Transverse colon (tissue), 4 donors: ENCODE data around the gene PCDHGB1. TPM values are rescaled to one million over a fixed set of nuclear protein-coding genes. Genes with fewer than 3 reads are reported as not detected.
A peak's percentile ranks its signal among the peaks of the same experiment; 100 is the strongest.
"Not testable (repeated sequence)": the region's sequence is repeated elsewhere in the genome, so short reads cannot be mapped to it uniquely, and the experiment has no call there.

Experiments
- DNase-seq: peaks from one replicate; pipeline ENCODE4 v3.0.0-alpha.2; 2019
- H3K27ac ChIP-seq, 4 donors: fragments of 200-600 bp; sonication (generic); 2 replicates each; pipeline ENCODE4 v1.5.1; 2016 to 2018; ENCODE audit warnings: inconsistent platforms in 4 of 4
- H3K27me3 ChIP-seq: fragments of 200-600 bp; sonication (generic); 2 replicates; pipeline ENCODE4 v1.5.1; 2017; ENCODE audit warnings: inconsistent platforms
- H3K36me3 ChIP-seq, 4 donors: fragments of 200-600 bp; sonication (generic); 2 replicates each; pipeline ENCODE4 v1.5.1; 2017 to 2019; ENCODE audit warnings: inconsistent platforms in 4 of 4
- H3K4me1 ChIP-seq, 4 donors: fragments of 200-600 bp; sonication (generic); 2 replicates each; pipeline ENCODE4 v1.5.1; 2017 to 2020; ENCODE audit warnings: inconsistent platforms in 4 of 4
- H3K4me3 ChIP-seq, 4 donors: fragments of 200-600 bp; sonication (generic); 1 replicate in 1 of 4; 2 replicates in 3 of 4; pipeline versions ENCODE4 v1.5.1 to v1.6.1; 2017 to 2019; ENCODE audit warnings: inconsistent platforms in 4 of 4
- H3K9me3 ChIP-seq, 2 donors: fragments of 200-600 bp; sonication (generic); 2 replicates each; pipeline ENCODE4 v1.5.1; 2017 to 2019; ENCODE audit warnings: inconsistent platforms in 2 of 2
- EP300 ChIP-seq: sonication (generic); formaldehyde crosslinking; IDR thresholded peaks from one replicate; pipeline ENCODE4 v1.6.1; 2017; ENCODE audit warnings: antibody characterized with exemption, low read depth
- POLR2A ChIP-seq: fragments of 450-650 bp; IDR thresholded peaks from one replicate; pipeline ENCODE4 v1.6.1; 2016; ENCODE audit warnings: antibody characterized with exemption, mild to moderate bottlenecking, moderate library complexity
- POLR2AphosphoS5 ChIP-seq, 3 donors: sonication (generic); formaldehyde crosslinking; IDR thresholded peaks; one replicate each; pipeline ENCODE4 v1.6.1; 2016; ENCODE audit warnings: antibody characterized with exemption in 3 of 3
- WGBS, 2 donors: methylation state at CpG; one replicate each; pipeline ENCODE4 v1.1.5; 2018; ENCODE audit warnings: low coverage in 1 of 2; 5-methylcytosine and 5-hydroxymethylcytosine counted together
- in situ Hi-C, 4 donors: fragments of 200-750 bp; cut with MboI; loops; one replicate each; pipeline versions ENCODE4 v1.15.0 to v1.15.1; 2017; ENCODE audit warnings: low sequenced_read_pairs in 3 of 4, low pct_ligation_motif_present in 1 of 4, low pct_unique_long_range_greater_than_20kb in 1 of 4
- intact Hi-C: fragments of 100-400 bp; cut with DNase I; formaldehyde crosslinking; loops from one replicate; pipeline ENCODE4 v1.15.1; 2023; ENCODE audit warnings: low total_unique reads
- total RNA-seq, 4 donors: library from RNA; depleted of rRNA; stranded (reverse); fragments of >200 nt; gene quantifications; one replicate each; pipeline ENCODE4 v1.1.0, GENCODE V29; 2016
- TF ChIP-seq, protein P1 (sequence below), 5 experiments: fragments of 200-600 bp in 3 of 5; fragments of 450-650 bp in 2 of 5; sonication (generic) in 3 of 5; IDR thresholded peaks; 1 replicate in 2 of 5; 2 replicates in 3 of 5; pipeline ENCODE4 v1.5.1; 2016 to 2017; ENCODE audit warnings: antibody characterized with exemption in 5 of 5, inconsistent platforms in 3 of 5, mild to moderate bottlenecking in 2 of 5, moderate library complexity in 1 of 5

The PCDHGB1 gene
- total RNA-seq, 4 donors from 2014 or later = 0.96 to 10.5 (median 3.4) TPM

DNA sequence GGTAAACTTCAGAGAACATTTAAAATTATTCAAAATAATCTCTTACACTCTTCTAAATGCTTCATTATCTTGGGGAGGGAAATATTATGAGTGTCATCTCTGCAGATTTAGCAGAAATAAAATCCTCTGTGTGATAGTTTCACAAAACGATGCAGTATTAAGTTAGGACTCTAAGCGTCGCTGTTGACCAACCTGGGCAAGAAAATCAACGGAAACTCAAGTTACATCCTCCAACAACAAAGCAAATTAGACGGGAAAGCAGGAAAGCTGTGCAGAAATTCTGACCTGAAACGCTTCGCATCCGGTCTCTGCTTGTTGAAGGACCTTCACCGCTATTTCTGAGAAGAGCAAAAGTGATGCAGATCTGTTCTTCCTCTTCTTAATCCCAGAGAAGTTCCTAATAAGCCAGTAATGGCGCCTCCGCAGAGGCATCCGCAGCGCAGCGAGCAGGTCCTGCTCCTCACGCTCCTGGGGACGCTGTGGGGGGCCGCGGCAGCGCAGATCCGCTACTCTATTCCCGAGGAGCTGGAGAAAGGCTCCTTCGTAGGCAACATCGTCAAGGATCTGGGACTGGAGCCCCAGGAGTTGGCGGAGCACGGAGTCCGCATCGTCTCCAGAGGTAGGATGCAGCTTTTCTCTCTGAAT, 23.9 kb downstream of the PCDHGB1 start, which contains the start of gene PCDHGA6:
PCDHGA6 (plus strand) TSS at position 219 of the 645 bp plus-strand sequence; CDS start at position 412, 193 bp downstream.
- H3K9me3 ChIP-seq = peaks cover 19 to 95% of the 10 kb centered on the region in 2 donors
- in situ Hi-C loops = loop anchor here in 1 of 4 donors (25.0 kb wide), 1 partner anchor 189 kb away; no protein-coding TSS in a partner anchor
- no peak for TF ChIP-seq EP300
- TF ChIP-seq, protein P1, sequence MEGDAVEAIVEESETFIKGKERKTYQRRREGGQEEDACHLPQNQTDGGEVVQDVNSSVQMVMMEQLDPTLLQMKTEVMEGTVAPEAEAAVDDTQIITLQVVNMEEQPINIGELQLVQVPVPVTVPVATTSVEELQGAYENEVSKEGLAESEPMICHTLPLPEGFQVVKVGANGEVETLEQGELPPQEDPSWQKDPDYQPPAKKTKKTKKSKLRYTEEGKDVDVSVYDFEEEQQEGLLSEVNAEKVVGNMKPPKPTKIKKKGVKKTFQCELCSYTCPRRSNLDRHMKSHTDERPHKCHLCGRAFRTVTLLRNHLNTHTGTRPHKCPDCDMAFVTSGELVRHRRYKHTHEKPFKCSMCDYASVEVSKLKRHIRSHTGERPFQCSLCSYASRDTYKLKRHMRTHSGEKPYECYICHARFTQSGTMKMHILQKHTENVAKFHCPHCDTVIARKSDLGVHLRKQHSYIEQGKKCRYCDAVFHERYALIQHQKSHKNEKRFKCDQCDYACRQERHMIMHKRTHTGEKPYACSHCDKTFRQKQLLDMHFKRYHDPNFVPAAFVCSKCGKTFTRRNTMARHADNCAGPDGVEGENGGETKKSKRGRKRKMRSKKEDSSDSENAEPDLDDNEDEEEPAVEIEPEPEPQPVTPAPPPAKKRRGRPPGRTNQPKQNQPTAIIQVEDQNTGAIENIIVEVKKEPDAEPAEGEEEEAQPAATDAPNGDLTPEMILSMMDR (IDR thresholded peaks at IDR 0.05) = no peak
- no peak for TF ChIP-seq POLR2AphosphoS5 (IDR thresholded peaks at IDR 0.05)
- TF ChIP-seq POLR2A = no peak
- peak within 1 kb of the TSS in 1 of 4 donors; percentile 2 for H3K4me3 ChIP-seq
- H3K27me3 ChIP-seq = peaks cover 5% of the 10 kb centered on the region
- 43 to 53% methylated on average over 9 to 27 of the region's 27 CpGs for WGBS, 2 donors
- DNase-seq = no peak
- no peak within 1 kb of the TSS for H3K27ac ChIP-seq
- peaks cover 0 to 3% (median 0%) of the 10 kb centered on the region in 4 donors for H3K36me3 ChIP-seq
- no peaks in the 10 kb centered on the region for H3K4me1 ChIP-seq
- intact Hi-C loops = no loop called here

DNA sequence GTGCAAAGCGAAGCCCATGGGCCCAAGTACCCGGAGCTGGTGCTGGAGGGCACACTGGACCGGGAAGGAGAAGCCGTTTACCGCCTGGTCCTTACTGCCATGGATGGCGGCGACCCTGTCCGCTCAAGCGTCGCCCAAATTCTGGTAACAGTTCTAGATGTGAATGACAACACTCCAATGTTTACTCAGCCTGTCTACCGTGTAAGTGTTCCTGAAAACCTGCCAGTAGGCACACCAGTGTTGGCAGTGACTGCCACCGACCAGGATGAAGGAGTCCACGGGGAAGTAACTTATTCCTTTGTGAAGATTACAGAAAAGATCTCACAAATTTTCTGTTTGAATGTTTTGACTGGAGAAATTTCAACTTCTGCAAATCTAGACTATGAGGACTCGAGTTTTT, 24.7 kb downstream of the PCDHGB1 start:
- no peak for DNase-seq
- Histone ChIP-seq H3K27me3 (no peaks in the 10 kb centered on the region), H3K4me3 (no peak overlapping the region), H3K4me1 (no peaks in the 10 kb centered on the region), H3K27ac (no peak overlapping the region), H3K9me3 (peaks cover 19 to 90% of the 10 kb centered on the region in 2 donors), H3K36me3 (peaks cover 0 to 3% (median 0%) of the 10 kb centered on the region in 4 donors)
- WGBS, 2 donors = 73 to 84% methylated on average over 3 to 14 of the region's 14 CpGs
- in situ Hi-C loops (loop anchor here in 2 of 4 donors (25.0 kb wide), 2 partner anchors 162 to 188 kb away; partner anchors contain the start of genes PCDHB12 (in 1 of the 2), PCDHB13 (in 1 of the 2) and PCDHB14 (in 1 of the 2)), intact Hi-C loops (no loop called here)
- TF ChIP-seq POLR2A (no peak), POLR2AphosphoS5 (IDR thresholded peaks at IDR 0.05) (no peak), EP300 (no peak)
- TF ChIP-seq, protein P1 (IDR thresholded peaks at IDR 0.05) = no peak

DNA sequence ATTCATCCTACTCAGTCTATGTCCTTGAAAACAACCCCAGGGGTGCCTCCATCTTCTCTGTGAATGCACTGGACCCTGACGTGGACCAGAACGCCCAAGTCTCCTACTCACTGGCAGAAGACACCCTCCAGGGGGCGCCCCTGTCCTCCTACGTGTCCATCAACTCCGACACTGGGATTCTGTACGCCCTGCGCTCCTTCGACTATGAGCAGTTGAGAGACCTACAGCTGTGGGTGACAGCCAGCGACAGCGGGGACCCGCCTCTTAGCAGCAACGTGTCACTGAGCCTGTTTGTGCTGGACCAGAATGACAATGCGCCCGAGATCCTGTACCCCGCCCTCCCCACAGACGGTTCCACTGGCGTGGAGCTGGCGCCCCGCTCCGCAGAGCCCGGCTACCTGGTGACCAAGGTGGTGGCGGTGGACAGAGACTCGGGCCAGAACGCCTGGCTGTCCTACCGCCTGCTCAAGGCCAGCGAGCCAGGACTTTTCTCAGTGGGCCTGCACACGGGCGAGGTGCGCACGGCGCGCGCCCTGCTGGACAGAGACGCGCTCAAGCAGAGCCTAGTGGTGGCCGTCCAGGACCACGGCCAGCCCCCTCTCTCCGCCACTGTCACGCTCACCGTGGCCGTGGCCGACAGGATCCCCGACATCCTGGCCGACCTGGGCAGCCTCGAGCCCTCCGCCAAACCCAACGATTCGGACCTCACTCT, 25.7 kb downstream of the PCDHGB1 start:
- 69% methylated on average over 24 of the region's 48 CpGs; no CpG with 5 or more reads in 1 of the 2 donors for WGBS, 2 donors
- in situ Hi-C loops = loop anchor here in 1 of 4 donors (25.0 kb wide), 1 partner anchor 163 kb away; the partner anchor contains the start of genes PCDHB12, PCDHB13 and PCDHB14
- H3K9me3 ChIP-seq = peaks cover 17 to 87% of the 10 kb centered on the region in 2 donors
- H3K4me3 ChIP-seq, H3K27me3 ChIP-seq, DNase-seq, H3K36me3 ChIP-seq, H3K27ac ChIP-seq, H3K4me1 ChIP-seq, intact Hi-C loops: not testable (repeated sequence)

DNA sequence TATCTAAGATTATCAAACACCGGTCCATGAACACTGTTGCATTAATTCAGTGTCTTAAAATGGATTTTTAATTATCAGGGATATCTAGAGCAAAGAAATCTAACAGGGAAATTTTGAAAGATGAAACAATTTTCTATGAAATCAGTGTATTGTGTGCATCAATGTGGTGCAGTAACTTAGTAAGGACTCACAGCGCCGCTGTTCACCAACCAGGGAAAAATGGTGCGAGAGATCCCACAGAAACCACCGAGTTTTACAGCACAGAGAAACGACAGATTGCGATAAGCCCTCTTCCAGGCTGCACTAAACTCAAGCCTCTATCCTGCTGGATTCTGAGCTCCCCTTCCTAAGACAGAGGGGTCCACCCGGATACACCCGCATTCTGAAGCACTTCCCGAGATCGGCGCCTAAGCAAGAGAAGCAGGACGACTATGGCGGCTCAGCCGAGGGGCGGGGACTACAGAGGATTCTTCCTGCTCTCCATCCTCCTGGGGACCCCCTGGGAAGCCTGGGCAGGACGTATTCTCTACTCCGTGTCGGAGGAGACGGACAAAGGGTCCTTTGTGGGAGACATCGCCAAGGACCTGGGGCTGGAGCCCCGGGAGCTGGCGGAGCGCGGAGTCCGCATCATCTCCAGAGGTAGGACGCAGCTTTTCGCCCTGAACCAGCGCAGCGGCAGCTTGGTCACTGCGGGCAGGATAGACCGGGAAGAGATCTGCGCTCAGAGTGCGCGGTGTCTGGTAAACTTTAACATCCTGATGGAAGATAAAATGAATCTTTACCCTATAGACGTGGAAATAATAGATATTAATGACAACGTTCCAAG, 32.8 kb downstream of the PCDHGB1 start, which contains the start of gene PCDHGA7:
PCDHGA7 (plus strand) TSS at position 274 of the 826 bp plus-strand sequence; CDS start at position 432, 158 bp downstream.
- intact Hi-C loops = no loop called here
- Histone ChIP-seq H3K4me1 (no peaks in the 10 kb centered on the region), H3K36me3 (no peaks in the 10 kb centered on the region), H3K4me3 (peak within 1 kb of the TSS in 1 of 4 donors; percentile 21), H3K27me3 (peaks cover 13% of the 10 kb centered on the region), H3K27ac (no peak within 1 kb of the TSS), H3K9me3 (peaks cover 54 to 84% of the 10 kb centered on the region in 2 donors)
- 9 to 32% methylated on average over 7 to 37 of the region's 37 CpGs for WGBS, 2 donors
- in situ Hi-C loops = loop anchor here in 1 of 4 donors (25.0 kb wide), 1 partner anchor 170 kb away; the partner anchor contains the start of genes PCDHB12, PCDHB13 and PCDHB14
- TF ChIP-seq POLR2AphosphoS5 (IDR thresholded peaks at IDR 0.05) (no peak), POLR2A (no peak), EP300 (no peak)
- TF ChIP-seq, protein P1 (IDR thresholded peaks at IDR 0.05) = no peak
- no peak for DNase-seq
